ENCODE measurements around the gene CFAP107. TPM values are rescaled to one million over a fixed set of nuclear protein-coding genes. Genes with fewer than 3 reads are reported as not detected.

The CFAP107 gene
- total RNA-seq, 1 donor from 2014 or later, result 2.9 TPM

DNA sequence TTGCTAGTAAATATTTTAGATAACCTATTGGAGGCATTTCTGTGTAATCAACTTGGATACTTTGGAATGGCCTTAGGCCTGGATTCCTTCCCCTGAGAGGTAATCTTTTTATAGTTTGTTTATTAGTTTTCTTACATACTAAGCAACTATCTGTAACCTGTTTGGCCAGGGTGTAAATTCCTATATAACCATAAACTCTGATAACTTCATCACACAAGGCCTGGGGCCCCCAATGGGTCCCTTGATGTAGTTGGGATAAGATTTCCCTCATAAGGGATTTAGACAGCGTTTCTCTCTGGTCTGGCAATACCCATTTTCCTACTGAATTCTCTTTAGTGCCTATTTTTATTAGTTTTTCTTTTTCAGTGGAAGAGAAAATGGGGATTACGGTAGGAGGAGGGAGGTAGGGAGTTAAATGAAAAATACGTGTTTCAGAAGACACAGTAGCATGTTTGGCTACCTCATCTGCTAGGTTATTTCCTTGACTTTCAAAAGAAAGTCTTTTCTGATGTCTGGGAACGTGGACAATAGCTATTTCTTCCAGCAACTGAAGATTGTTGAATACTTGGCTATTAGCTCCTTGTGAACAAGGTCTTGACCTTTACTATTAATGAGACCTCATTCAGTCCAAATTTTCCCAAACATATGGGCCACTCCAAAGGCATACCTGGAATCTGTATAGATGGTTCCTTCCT lies 37.5 kb upstream of the CFAP107 start:
- TF ChIP-seq, protein P1, sequence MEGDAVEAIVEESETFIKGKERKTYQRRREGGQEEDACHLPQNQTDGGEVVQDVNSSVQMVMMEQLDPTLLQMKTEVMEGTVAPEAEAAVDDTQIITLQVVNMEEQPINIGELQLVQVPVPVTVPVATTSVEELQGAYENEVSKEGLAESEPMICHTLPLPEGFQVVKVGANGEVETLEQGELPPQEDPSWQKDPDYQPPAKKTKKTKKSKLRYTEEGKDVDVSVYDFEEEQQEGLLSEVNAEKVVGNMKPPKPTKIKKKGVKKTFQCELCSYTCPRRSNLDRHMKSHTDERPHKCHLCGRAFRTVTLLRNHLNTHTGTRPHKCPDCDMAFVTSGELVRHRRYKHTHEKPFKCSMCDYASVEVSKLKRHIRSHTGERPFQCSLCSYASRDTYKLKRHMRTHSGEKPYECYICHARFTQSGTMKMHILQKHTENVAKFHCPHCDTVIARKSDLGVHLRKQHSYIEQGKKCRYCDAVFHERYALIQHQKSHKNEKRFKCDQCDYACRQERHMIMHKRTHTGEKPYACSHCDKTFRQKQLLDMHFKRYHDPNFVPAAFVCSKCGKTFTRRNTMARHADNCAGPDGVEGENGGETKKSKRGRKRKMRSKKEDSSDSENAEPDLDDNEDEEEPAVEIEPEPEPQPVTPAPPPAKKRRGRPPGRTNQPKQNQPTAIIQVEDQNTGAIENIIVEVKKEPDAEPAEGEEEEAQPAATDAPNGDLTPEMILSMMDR (IDR thresholded peaks at IDR 0.05), result no peak
- Histone ChIP-seq H3K4me3 (no peak overlapping the region), H3K27ac (no peak overlapping the region), H3K9me3 (no peaks in the 10 kb centered on the region), H3K27me3 (ENCODE audit: low read depth) (no peaks in the 10 kb centered on the region), H3K4me1 (no peaks in the 10 kb centered on the region), H3K36me3 (no peaks in the 10 kb centered on the region)
- intact Hi-C loops (cut with DNase I), result no loop called here
- ATAC-seq (no peak), DNase-seq (no peak)

DNA sequence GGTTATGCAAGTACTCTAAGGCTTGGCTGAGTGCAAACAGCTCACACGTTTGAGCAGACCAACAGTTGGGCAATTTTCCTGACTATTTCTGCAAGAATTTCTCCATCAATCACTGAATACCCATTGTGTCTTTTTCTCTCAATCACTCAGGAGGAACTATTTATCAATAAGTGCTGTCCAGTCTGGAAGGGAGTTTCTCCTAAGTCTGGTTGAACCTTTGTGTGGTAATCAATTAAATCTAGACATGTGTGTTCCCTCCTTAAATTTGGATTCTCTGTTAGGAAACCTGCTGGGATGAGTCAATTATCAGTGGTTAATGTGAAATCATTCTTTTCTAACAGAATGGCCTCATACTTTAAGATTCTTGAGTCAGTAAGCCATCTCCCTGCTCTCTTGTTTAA lies 36.9 kb upstream of the CFAP107 start:
- TF ChIP-seq, protein P1 (IDR thresholded peaks at IDR 0.05), result no peak
- no peaks in the 10 kb centered on the region for H3K36me3 ChIP-seq
- no peaks in the 10 kb centered on the region for H3K4me1 ChIP-seq
- no peak overlapping the region for H3K4me3 ChIP-seq
- intact Hi-C loops (cut with DNase I), result no loop called here
- no peak overlapping the region for H3K27ac ChIP-seq
- no peak for ATAC-seq
- no peaks in the 10 kb centered on the region for H3K27me3 ChIP-seq (ENCODE audit: low read depth)
- DNase-seq, result no peak
- H3K9me3 ChIP-seq, result no peaks in the 10 kb centered on the region

DNA sequence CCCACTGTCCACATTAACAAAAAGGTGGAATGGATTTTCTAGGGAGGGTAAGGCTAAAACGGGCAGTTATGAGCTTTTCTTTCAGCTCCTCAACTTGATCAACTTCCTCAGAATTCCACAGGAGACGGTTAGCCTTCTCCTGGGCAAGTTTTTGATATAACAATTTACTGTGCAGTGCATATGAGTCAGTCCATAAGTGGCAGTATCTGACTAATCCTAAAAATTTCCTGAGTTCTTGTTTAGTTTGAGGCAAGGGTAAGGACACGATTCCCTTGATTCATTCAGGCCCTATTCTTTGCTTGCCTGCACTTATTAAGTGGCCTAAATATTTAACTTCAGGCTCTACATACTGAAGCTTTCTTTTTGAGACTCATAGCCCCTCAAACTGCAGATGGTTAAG lies 36.3 kb upstream of the CFAP107 start:
- Histone ChIP-seq H3K9me3 (no peaks in the 10 kb centered on the region), H3K4me1 (no peaks in the 10 kb centered on the region), H3K36me3 (no peaks in the 10 kb centered on the region), H3K27ac (no peak overlapping the region), H3K27me3 (ENCODE audit: low read depth) (no peaks in the 10 kb centered on the region), H3K4me3 (no peak overlapping the region)
- intact Hi-C loops (cut with DNase I), result no loop called here
- no peak for ATAC-seq
- TF ChIP-seq, protein P1 (IDR thresholded peaks at IDR 0.05), result no peak
- DNase-seq, result no peak

DNA sequence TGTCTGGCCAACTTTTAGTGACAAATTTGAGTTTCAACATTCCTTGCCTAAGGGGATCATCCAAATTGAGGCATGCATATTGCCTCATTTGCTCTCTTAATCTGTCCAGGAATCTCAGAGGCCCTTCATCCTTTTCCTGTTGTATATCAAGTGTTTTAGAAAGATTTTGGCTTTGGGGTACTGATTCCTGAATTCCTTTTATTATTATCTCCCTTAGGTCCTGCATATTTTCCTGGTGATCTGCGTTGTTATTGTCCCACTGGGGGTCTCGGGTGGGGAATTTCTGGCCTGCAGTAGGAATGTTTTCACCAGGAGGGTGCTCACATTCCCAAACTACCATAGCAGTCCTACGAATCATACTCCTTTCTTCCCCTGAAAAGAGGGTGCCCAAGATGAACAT lies 34.5 kb upstream of the CFAP107 start:
- no peak for ATAC-seq
- Histone ChIP-seq H3K27me3 (ENCODE audit: low read depth) (no peaks in the 10 kb centered on the region), H3K27ac (no peak overlapping the region), H3K9me3 (no peaks in the 10 kb centered on the region), H3K4me1 (no peaks in the 10 kb centered on the region), H3K4me3 (no peak overlapping the region), H3K36me3 (no peaks in the 10 kb centered on the region)
- DNase-seq, result no peak
- TF ChIP-seq, protein P1 (IDR thresholded peaks at IDR 0.05), result no peak
- intact Hi-C loops (cut with DNase I), result no loop called here

DNA sequence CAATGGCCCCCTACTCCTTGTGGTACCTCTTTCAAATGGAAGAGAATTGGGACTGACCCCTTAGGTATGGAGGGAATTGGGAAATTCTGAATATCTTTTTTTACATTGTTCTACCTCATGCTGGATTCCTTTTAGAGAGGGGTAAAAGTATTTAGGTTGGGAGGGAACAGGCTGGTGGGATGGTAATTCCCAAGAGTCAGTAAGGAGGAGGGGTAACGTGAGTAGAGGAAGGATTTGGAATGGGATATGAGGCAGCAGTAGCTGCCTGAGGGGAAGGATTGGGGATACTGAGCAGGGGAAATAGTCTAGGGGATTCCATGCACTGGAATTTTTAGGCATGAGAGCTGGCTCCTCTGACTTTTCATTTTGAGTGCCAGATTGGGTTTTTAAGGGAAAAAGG lies 33.9 kb upstream of the CFAP107 start:
- TF ChIP-seq, protein P1 (IDR thresholded peaks at IDR 0.05), result no peak

More for the DNA sequence above, 33.9 kb upstream of the CFAP107 start:
- Histone ChIP-seq H3K27me3 (ENCODE audit: low read depth) (no peaks in the 10 kb centered on the region), H3K36me3 (no peaks in the 10 kb centered on the region), H3K4me3 (no peak overlapping the region), H3K9me3 (no peaks in the 10 kb centered on the region), H3K4me1 (no peaks in the 10 kb centered on the region), H3K27ac (no peak overlapping the region)
- DNase-seq (no peak), ATAC-seq (no peak)
- intact Hi-C loops (cut with DNase I), result no loop called here
